HG03066 (cell line): ENCODE measurements around the gene CELSR3.

ENCODE experiments used
- ATAC-seq: cut with Tn5 transposase; IDR thresholded peaks from one replicate; pipeline ENCODE4 v1.9.1; 2021; ENCODE audit warnings: low read depth; ENCODE audit not compliant: unreplicated experiment

CELSR3 gene

DNA sequence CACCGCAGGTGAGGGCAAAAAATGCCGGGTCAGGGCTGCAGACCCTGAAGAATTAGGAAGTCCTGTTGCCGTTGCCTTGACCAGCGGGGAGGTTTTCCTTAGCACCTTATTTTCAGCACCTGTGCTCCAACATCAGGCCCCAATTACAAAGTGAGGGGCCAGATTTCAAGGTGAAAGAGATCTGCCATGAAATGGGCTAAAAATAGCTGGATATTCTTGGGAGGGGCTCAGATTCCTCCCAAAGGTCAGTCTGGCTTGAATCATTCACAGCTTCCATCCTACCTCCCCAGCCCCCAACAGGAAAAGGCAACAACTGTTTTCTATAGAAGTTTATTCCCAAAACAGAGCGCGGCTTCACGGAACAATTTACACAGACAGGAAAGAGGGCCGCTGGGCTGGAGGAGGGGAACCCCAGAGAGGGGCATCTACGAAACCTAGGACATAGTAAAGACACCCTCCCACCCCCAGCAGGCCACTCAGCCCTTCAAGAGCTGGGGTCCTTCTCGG is 26.5 kb downstream of the CELSR3 start:
- ATAC-seq, result no peak

DNA sequence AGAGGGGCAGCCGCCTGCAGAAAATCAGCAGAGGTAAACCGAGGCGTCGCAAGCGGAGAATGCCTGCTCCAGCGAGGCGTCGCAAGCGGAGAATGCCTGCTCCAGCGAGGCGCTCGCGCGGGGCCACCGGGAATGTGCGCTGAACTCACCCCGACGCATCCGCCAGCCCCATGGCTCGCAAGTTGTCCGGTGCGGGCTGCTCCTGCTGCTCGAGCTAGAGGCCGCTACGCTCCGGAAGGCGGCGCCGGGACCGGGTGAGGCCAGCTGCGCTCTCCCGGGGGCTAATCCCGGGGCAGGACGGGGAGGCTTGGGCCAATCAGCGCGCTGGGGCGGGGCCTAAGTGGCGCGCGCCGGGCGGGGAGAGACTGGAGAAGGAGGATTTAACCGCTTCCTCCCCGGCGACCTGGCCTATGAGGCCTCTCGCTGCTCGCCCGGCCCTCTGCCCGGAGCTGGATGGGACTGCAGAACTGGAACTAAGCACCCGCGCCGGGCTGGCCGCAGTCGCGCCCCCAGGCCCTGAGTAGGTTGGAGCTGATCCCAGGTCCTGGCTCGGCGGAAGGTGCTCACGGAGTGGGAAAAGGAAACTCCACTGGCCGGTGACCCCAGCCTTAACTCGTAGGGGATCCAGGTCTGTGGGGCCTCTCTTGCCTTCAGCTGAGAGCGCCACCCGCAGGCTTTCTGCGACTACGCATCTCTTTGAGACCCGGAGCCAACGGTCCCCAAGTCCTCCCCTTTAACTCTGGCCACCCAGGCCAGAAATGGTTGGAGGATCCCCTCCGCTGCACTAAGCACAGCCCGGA is 27.3 kb downstream of the CELSR3 start, which contains the start of gene SLC26A6:
SLC26A6 (minus strand) TSS at position 240 of the 800 bp plus-strand sequence; CDS start at position 172, 68 bp downstream.
- peak; percentile 92 for ATAC-seq

DNA sequence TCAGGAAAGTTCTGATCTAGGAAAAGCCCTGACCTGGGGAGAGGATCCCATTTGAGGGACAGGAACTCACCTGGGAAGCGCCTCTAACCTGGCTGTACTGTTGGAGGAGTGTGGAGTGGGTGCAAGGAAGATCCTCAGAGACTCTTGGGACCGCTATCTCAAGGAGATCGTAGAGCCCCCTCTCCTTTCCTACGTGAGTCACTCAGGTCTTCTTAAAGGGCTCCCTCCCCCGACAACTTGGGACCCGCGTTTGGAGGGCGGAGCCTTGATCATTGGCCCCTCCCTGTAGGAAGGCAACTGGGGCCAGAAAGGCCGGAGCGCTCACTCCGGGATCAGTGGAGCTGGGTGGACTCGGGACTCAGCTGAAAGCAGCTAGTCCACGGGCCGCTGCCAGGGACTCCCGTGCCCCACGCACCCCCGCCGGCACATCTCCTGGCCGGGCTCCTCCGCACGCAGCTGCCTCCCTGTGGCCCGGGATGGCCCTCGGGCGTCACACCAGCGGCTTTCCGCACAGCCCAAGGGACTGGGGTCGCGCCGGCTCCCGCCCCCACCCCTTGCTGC is 27.9 kb downstream of the CELSR3 start:
- ATAC-seq, result peak; percentile 29

GRCh38 chr3:48633743-48634142 is 28.9 kb downstream of the CELSR3 start:
- ATAC-seq, result no peak

DNA sequence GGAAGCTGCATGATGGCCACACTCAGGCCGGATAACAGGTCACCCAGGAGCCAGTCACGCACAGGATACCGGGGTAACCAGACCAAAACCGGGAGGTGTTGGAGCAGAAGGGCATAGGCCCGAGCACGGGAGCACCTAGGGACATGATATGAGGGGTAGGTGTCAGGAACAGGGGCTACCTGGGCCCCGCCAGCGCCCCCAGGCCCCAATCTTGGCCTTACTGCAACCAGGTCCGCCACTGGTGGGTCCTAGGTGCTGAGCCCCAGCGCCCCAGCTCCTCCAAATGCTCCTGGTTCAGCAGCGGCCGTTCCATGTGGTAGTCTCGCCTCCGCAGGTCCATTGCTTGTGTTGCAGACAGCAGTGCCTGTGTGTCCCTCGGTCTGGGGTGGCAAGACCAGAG is 29.4 kb downstream of the CELSR3 start:
- ATAC-seq, result no peak

DNA sequence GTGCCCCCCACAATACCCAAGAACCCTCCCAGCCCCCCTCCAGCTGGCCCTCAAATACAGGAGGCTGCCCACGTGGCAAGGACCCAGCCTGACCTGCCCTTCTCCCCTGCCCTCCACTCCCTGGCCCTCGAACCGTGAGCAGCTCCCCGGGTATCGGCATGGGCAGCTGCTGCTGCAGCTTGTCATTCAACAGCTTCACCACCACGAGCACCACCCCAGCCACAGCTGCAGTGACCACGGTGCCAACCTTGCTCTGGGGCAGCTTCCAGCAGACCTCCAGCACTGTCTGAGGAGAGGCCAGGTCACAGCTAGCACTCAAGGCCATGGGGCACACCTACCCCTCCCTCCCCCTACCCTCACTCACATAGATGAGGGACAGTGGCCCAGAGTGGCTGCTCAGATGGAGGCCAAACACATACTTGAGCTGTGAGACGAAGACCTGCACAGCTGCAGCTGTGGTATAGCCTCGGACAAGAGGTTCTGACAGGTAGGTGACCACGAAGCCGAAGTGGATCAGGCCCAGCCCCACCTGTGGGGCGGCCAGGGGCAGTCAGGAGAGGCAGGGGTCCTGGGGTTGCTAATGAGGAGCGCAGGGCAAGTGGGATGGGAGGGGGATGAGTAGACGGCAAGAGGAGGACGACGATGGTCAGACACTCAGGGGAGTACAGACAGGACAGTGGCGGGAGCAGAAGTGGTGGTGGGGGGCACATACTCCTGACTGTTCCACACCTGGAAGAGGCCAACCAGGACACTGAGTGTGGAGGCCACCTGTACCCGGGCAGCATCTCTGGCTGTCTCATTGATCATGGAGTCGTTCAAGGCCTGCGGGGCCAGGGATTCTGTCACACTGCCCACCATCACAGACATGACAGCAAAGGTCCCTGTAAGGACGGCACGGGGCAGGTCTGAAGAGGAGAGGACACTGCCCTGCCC is 30.9 kb downstream of the CELSR3 start:
- no peak for ATAC-seq

GRCh38 chr3:48630833-48631232 is 31.9 kb downstream of the CELSR3 start:
- ATAC-seq, result no peak

DNA sequence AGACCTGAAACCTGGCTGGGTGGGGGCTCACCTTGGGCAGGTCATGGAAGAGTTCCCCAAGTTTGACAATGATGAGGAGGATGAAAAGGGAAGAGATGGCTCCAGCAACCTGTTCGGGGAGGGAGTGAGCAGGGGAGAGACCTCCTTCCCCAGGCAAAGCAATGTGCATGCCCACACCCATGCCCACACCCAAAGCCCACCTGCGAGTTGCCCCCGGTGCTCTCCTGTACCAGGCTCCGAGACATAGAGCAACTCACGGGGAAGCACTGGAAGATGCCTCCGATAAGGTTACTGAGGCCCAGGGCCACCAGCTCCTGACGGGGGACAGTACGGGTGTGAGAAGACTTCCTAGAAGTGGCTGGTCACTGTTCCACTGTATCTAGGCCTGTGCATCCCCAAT is 32.3 kb downstream of the CELSR3 start:
- no peak for ATAC-seq

GRCh38 chr3:48629894-48630293 is 32.8 kb downstream of the CELSR3 start:
- ATAC-seq, result no peak

- no peak for ATAC-seq
These were observed 34.2 kb downstream of the CELSR3 start for GRCh38 chr3:48628277-48629017.

DNA sequence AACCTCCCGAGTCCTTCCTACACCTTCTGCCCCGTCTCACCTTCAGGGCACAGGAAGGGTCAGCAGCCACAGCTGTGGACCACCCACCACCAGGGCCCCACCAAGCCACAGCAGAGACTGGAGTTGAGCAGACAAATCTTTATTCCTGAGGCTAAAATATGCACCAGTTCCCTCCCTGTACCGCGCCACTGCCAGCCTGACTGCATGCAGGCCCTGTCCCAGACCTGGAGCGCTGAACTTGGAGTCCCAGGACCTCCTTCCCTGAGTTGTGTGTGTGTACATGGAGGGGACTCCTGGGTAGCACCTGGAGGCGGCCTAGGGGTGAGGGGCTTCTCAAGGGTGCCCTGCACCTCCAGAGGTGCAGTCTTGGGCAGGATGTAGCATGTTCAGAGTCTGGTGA is 37.1 kb downstream of the CELSR3 start:
- ATAC-seq, result no peak

DNA sequence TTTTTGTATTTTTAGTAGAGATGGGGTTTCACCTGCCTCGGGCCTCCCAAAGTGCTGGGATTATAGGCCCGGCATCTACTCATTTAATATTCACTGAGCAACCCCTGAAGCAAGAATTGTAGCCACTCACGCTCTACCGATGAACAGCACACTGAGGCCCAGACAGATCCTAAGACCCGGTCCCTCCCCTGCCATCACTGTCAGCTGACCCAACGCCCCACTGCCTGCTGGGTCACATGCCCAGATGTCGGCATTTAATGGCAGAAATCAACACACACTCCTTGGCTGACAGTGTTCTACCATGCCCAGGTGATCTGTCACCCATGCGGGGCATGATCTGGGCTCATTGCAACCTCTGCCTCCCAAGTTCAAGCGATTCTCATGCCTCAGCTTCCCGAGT is 37.9 kb downstream of the CELSR3 start:
- ATAC-seq, result no peak

DNA sequence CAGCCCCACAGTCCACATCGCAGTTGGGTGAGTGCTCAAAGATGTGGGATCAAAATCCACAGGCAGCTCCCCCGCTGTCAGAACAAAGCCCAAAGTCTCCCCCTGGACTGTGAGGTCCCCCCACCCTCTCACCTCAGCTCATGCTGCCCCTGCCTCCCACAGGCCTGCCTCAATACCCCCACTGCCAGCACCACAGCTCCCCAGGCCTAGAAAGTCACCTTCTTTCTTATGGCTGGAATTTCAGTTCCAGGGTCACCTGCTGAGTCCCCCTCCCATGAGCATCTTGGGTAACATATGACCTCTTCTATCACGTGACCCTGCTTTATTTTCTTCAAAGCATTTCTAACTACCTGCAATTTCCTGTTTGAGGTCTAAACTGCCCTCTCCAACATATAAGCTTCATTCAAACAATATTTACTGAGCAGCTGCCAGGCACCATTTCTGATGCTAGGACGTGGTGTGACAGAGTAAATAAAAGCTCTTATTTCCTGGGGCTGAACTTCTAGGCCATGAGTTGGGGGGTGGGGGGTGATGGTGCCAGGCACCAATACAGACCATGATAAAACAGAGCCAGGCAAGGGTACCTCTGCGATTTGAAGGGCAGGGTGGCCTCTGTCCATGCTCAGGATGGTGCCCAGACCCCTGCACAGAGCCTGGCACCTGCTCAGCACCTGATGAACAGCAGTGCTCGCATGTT is 38.7 kb downstream of the CELSR3 start:
- ATAC-seq, result no peak

GRCh38 chr3:48621461-48621869 is 41.2 kb downstream of the CELSR3 start, which contains the start of gene TMEM89:
TSS of gene TMEM89 (minus strand) at chr3:48621769. CDS start at chr3:48621756, 13 bp downstream.
- no peak for ATAC-seq

- ATAC-seq, result no peak
These were observed 42.9 kb downstream of the CELSR3 start for GRCh38 chr3:48619541-48620524.

GRCh38 chr3:48617559-48617958 is 45.1 kb downstream of the CELSR3 start:
- ATAC-seq, result no peak

GRCh38 chr3:48614044-48614443 is 48.6 kb downstream of the CELSR3 start:
- no peak for ATAC-seq

DNA sequence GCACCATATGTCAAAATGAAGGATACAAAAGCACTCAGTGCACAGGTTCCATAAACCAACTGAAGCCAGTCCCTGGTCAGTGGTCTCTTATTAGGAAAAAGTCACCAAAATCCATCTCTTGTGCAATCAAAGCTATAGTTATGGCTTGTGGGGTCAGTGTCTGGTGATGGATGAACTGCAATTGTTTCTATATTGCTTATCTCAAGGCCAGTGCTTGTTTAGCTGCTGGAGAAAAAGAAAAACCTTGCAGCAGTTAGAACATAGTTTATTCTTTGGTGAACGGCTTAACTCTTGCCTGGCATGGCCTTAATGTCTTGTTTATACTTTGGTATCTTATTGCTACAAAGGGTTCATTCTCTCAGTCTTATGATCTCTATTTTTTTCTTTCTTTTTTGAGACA is 50.4 kb downstream of the CELSR3 start:
- ATAC-seq, result no peak
